HS-5 (cell line): ENCODE measurements around the gene ZNF608.

ENCODE experiments used
- DNase-seq: peaks from one replicate; pipeline ENCODE4 v3.0.0-alpha.2; 2012; ENCODE audit warnings: low read depth

Gene ZNF608

DNA sequence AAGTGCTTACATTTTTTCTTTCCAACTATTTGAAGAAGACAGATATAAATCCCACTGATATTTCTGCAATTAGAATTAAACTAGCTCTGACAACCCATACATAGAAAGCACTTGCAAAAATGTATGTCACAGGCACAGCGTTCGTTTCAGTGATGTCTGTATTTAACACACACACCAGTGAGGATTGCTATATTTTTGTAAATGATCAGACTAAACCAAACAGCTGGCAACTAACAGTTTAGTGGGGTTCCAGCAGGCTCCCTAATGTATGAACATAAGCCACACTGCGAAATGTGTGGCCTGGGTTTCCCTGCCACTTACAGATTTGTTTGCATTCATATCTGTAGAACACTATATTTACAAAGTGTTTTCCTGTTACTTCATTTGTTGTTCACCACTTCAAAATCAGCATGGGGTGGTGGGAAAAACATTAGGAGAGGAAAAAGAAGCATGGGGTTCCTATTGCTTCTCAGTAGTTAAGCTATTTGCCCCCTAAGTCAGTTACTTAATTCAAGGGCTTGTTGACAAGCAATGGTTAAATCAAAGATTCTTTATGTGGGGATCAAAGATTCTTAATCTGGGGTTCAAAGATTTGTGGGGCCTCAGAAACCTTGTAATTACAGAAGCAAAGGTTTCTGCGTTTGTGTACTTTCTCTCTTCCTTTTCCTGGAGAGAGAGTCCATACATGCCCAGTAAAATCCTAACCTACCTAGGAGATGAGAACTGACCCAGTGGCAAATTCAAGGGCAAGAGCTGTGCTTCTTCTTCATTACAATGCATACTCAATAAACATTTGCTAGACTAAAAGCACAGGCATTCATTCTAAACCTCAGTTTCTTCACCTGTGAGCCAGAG lies 27.1 kb downstream of the ZNF608 start:
- no peak for DNase-seq

DNA sequence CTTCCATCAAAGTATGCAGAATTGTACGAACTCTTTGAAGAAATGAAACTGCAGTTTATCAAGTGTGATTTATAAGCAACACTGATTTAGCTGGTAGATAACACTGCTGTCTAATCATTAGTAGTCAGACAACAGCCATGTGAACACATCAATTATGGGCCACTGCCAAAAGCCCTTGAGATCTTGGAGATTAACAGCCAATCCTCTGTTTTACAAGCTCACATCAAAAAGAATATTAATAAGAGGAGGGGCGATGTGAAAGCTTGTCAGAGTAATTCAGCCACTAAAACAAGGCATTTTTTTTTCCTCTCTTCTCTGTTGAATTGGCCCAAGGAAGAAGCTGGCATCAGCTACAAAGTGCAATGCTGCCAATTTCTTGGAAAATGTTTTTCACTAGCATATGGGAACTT lies 28.1 kb downstream of the ZNF608 start:
- DNase-seq = no peak

DNA sequence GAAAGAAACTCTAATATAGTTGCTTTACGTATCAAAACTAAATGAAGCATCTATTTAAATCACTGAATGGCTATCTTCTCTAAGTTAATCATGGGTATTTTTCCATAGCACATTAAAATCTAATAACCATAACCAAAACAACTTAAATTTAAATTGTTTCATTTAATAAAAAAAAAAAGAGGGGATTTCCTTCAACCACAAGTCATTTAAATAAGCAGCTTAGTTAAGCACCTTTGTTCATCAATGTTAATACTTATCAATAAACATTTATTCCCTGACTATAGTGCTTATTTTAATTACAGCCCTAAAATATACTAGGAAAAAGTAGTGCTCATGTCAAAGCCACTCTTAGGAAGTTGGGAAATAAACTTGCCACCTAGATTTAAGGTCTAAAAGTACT lies 30.3 kb downstream of the ZNF608 start:
- DNase-seq = no peak

DNA sequence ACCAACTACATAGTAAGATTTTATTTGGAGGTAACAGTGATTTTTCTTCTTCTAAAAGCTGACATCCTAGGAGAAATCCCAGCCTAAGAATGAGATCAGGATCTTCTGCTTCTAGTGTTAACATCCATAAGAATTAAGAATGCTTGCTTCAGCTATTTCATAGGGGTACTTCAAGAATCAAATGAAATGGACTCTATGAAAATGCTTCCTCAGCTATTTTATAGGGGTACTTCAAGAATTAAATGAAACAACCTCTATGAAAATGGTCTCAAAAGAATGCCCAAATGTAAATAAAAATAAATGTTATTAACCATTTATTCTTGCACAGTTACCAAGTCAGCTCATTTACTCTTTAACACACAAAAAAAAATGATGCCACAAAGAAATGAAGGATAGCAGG lies 31.5 kb downstream of the ZNF608 start:
- no peak for DNase-seq

DNA sequence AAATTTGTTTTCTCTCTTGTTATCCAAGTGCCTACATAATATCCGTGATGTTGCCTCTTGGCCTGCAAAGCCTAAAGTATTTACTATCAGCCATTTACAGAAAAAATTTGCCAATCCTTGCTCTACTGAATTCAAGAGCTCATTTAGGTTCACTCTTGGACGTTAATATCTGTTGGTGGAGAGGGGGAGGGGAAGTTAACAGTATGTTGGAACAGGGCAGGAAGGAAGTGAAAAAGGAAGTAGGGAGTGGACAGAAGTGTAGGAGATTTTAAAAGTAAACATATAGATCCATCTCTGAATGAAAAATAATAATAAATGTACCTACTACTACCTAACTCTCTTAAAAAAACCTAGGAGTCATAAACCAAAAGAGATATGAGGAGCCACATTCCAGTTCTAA lies 32.8 kb downstream of the ZNF608 start:
- no peak for DNase-seq

DNA sequence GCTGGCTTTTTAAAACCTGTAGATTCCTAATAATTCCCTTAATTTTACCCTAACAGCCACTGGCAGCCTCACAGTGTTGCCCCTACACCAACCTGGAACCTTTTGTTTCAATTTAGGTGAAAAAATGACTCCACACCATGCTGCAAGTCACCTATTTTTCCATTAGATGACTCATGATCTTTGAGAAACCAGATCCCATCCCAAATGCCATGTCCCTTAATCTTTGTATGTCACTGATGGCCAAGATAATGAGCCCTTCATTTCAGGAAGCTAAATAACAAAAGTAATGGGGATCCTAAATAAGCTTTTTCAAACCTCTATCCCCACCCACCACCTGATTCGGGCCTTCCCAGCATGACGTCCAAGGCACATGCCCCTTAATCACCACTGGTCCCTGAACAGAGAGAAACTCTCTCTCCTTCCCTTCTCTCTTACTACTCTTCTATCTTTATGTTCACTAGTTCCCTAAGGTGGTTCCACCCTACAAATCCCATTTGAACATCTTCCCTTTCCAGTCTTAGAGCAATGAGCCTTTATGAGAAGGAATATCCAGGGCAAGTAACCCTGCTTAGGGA lies 33.6 kb downstream of the ZNF608 start:
- DNase-seq = no peak

DNA sequence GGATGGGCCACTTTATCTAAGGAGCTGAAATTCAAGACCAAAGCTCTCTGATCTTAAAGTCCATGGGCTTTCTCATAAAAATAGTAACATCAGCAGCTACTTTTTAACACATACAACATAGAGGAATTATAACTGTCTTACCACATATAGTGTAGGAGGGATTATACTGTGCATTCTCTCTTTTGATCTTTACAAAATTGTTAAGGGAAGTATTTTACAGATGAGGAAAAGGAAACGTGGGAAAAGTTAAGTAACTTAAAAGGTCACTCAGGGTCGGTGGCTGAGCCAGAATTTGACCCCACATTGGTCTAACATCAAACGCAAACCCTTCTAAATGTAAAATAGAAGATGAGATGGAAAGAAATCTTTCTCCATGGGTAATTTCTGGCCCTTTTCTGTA lies 38.4 kb downstream of the ZNF608 start:
- DNase-seq = no peak

DNA sequence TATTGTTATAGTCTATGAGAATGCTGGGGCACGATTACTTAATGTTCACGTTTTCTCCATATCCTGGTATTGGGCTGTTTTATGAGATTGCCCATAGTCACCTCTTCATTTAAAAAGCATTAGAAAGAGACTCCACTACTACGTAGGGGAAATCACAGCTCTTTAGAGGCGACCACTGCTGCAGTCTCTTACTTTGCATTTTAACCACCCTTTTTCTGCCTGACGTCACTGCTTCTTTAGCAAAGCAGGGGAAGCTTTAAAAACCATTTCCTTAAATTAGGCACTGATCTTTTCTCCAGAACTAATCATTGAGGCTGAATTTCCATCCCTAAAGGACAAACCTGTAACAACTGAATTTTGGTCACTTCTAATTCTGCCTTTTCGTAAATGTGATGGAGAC lies 38.9 kb downstream of the ZNF608 start:
- DNase-seq = no peak

DNA sequence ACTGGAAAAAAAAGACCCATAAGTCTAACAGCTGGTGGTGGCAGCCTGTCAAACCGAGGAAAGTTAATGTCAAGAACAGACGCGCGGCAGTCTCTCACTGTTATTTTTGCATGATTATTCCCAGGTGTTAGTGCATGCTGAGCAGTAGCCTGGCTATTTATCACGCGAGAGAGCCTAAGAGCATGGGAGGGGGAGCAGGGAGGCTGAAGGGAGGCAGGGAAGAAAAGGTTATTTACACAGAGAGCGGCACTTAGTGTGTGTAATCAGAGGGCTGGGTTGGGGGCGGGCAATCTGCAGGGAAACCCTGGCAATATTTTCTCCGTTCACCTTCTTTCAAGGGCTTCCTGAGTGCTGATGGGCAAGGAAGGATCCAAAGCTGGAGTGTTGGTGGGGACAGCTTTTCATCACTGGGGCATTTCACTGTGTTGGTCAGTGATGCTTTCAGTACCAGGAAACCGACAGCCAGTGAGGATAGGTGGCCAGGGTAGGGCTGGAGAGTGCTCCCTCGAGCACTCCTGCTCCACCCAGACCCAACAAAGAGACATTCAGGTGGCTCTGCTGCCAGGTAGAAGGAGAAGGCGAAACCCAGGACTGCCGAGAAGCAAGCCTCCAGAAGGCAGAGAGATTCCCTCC lies 39.6 kb downstream of the ZNF608 start:
- no peak for DNase-seq

DNA sequence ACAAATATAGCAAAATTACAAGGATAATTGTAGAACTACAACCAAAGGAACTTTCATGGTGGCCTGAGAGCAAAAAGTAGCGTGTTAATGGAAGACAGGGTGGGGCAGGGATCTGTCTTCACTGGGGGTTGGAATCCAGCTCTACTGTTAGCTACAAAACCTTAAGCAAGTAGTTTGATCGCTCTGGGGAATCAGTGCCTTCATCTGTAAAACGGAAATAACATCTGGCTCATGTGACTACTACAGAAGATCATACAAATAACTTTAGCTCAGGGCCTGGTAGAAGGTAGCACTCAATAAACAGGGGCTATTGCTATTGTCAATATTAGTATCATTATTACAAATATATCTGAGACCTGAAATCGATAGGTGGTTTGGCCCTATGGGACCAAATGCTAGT lies 40.4 kb downstream of the ZNF608 start:
- no peak for DNase-seq

DNA sequence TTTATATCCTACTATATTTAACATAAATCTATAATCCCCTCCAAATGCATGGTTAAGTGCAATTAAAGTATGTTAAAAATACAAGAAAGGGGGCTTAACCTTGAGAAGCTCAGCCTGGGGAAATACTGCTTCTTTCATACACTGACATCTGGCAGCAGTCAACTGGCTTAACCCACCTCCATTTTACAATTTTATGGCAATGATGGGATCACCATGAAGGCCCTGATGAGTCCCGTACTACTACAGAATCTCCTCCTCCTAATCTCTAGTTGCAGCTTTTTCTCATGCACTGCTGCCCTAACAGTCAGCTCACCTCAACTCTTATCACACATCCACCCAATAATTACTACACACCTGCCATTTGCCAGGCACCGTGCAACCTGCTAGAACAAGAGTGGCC lies 40.9 kb downstream of the ZNF608 start:
- no peak for DNase-seq

DNA sequence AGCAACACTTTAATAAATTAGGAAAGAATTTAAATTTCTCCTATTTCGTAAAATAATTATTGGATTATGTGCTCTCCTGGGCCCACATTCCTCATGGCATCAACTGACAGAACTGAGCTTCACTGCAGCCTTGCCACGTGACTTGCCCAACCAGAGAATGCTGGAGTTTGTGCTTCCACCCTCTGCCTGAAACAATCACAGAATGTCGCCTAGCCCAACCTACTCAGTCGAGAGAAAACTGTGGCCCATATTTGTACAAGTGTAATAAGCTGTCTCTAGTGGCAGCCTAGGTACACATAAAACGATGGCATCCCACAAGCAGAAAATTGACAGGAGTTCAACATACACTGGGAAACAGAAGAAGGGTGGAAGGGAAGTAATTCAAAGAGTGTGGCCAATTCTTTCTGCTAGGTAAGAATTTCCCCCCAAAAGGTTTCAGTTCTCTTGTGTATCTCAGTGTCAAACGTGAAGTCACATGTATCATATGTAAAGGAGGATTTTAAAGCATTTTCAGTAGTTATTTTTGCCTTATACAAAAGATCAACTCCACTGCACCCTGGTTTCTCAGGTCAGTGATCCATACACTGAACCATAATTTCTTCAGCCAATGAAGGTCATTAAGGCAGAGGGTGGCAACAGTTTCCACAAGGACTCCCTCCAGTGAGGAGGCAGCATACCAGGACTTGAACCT lies 41.7 kb downstream of the ZNF608 start:
- DNase-seq = no peak

DNA sequence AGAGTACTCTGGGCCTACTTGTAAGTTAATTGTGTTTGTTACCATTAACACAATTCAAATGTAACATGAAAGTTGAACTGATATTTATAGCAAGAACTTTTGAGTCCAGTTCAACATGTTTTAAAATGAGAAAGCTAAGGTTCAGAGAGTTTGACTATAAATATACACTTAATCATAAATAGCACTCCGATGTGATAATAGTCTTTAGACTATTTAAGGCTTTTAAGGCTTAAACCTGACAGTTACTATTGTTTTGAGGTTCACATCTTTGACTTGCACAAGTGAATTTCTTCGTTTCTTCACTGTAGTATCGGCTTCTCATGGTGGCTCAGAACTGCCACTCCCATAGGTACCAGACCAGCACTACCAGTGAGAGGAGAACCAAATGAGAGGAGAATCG lies 42.4 kb downstream of the ZNF608 start:
- DNase-seq = no peak

DNA sequence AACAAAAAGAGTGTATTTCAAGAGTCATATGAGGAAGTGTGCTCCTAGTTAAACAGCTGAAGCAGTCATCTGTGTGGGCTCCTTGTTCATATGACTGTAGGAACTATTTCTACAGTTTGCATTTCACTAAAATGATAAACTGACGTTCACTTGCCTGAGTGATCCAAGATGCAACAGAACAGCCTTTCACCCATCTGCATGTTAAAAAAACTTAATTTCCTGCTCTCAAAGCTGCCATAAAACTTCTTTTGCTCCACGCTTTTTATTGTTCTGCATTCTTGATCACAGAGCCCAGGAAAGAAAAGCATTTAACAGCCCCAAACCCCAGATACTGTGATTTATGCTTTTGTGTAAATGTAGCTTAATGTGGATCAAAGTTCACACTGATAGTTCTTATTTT lies 43.9 kb downstream of the ZNF608 start:
- DNase-seq = no peak

DNA sequence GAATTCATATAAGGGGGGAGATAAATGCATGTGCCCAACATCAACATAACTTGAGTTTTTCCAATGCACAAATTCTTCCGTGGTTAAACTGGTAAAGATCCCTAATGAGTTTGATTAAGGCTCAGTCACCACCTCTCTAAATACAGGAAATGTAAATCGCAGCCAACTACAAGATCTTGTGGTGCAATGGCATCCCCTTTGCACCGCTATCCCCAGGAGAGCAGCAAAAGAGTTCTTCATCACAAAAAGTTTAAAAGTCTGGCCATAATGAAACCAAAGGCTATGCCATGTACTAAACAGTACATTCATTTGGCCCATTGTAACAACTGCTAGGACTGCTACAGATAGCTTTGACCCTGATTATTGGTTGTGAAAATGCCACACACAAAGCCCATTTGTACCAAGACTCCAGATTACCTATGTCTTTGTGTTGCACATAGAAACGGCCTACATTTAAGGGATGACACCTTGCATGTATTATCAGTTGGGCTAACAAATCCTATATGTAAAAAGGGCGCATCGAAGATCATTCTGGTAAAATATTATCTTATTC lies 44.5 kb downstream of the ZNF608 start:
- DNase-seq = no peak

DNA sequence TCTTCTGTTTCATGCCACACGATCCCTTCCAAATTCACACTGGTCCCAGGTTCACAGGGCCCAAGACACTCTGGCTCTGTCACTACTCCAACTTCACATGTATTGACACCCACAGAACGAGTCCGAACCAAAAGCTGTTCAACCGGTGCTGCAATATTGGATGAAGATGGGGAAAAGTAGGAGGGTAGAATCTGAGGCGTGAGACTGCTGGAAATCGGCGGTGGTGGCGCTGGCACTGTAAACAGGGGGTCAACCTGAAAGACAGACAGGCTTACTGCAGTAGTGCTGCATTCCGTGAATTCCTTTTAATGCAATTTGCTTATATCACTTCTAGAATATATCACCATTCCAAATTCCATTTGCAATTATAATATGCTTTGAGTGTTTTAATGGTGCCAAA lies 45.4 kb downstream of the ZNF608 start:
- DNase-seq = no peak

DNA sequence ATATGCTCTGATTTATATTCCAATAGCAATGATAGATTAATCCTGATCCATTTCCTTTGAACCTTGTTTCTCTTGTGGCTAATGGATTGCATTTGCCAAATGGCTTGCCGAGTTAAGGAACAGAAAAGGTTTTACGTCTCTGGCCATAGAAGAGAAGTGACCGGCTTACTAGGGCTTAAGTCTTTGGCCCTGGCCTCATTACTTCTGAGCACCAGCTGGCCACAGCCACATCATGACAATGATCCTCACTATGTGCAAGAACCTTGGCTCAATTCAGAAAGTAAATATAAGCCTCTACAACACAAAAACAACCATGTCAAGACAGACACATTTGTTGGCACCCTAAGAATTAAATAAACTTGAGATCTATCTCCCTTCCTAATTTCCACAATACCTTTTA lies 46.1 kb downstream of the ZNF608 start:
- DNase-seq = no peak

DNA sequence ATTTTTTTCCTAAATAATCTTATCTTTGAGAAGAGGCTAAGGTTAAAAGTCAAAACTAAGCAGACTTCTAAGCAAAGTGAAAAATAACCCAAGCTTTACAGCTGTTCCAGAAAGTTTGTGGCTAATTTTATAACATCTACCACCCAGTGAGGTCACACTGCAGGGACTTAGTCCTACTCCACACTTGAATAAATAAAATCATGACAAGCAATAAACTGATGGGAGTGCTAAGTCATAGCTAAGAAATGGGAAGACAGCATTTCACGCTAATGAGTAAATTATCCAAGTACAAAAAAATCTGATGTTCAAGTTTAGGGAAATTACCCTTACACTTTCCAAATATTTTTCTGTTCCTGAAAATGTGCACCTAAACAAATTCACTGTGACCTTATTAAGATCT lies 47.7 kb downstream of the ZNF608 start:
- DNase-seq = no peak

DNA sequence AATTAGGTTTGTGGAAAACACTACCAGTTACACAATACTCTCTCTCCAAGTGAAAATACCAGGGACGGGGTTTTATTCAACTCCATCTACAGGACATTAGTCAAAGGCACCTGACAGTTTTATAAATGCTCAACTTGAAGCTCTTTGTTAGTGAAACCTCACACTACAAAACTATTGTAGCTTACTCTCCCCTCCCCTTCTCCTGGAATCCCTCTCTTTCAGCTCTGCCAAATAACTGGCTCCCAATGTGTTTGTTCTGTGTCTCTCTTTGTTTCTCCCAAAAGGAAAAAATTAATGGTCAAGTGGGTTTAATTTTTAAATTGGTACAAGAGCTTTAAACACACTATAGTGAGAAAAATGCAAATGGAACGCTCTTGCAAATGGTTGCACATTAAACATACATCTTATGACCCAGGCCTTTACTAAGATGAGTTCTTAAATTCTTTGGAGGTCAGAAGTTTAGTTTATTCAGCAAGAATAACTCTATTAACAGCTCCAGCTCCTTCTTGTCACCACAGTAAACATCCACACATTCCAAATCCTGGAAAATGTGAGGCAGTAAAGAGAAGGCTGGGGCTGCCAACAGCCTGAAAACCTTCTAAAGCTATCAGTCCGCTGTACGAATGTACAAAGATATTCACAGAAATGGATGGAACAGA lies 48.4 kb downstream of the ZNF608 start:
- DNase-seq = no peak

DNA sequence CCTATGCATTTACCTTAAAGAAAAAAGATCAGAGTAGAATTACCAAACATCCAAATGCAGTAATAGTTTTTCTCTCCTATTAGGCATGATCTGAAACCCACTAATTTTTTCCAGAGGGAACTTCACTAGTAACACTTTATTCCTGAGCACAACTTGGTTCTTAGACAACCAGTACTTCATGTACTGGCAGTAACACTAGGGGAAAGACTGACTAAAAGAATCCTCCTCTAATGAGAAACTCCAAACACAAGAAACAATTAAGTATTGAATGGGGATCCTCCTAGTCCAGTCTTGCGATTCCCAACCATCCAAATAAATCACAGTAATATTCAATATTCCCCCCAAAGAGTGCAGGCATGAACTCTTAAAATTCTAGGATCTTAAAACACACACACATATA lies 48.9 kb downstream of the ZNF608 start:
- DNase-seq = no peak

DNA sequence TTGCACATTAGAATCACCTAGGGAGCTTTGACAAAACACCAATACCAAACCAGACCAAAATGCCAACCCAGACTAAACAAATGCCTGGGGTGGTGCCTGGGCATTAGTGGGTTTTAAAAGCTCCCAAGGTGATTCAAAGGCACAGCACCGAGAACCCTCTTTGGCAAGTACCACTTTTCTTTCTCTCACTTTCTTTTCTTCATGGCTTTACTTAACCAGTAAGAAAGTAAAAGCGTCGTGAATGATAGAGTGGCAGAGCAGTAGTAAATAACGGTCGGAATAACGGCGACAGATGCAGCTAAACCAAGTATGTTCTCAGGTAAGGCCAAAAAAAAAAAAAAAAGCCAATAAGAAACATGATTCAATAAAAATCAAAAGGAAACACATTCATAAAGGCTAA lies 49.5 kb downstream of the ZNF608 start:
- no peak for DNase-seq
